Brain microvascular endothelial cell (primary cell): ENCODE measurements around the gene MAD1L1.

ENCODE experiments used
- DNase-seq: peaks from one replicate; pipeline ENCODE4 v3.0.0-alpha.2; 2020
- H3K27ac ChIP-seq: fragments of 250-450 bp; sonication (Bioruptor Pico); 2 replicates; pipeline ENCODE4 v1.5.1; 2020; ENCODE audit warnings: mild to moderate bottlenecking, moderate library complexity
- H3K27me3 ChIP-seq: fragments of 250-450 bp; sonication (Bioruptor Pico); replicated peaks from 2 replicates; pipeline ENCODE4 v1.5.1; 2020; ENCODE audit warnings: mild to moderate bottlenecking
- H3K36me3 ChIP-seq: fragments of 250-450 bp; sonication (Bioruptor Pico); replicated peaks from 2 replicates; pipeline ENCODE4 v1.5.1; 2020; ENCODE audit warnings: mild to moderate bottlenecking
- H3K4me3 ChIP-seq: 2 replicates; pipeline ENCODE4 v1.5.1; 2011; ENCODE audit warnings: low read depth, mild to moderate bottlenecking, control low read depth, low read length, moderate library complexity
- CTCF ChIP-seq: IDR thresholded peaks from 2 replicates; pipeline ENCODE4 v1.5.1; 2011; ENCODE audit warnings: low read depth, mild to moderate bottlenecking, moderate library complexity, low read length, control low read depth, inconsistent platforms; ENCODE audit errors: missing control alignments
- in situ Hi-C: cut with HindIII; loops from 2 replicates; pipeline ENCODE4 v1.10.0; 2017; ENCODE audit warnings: low sequenced_read_pairs, low pct_ligation_motif_present

The MAD1L1 gene

GRCh38 chr7:2193575-2194305 lies 39.0 kb downstream of the MAD1L1 start:
- no peaks in the 10 kb centered on the region for H3K27me3 ChIP-seq
- no peak overlapping the region for H3K27ac ChIP-seq
- no peak for TF ChIP-seq CTCF
- no peak for DNase-seq
- in situ Hi-C loops: no loop called here
- peaks cover 3% of the 10 kb centered on the region for H3K36me3 ChIP-seq
- H3K4me3 ChIP-seq: no peak overlapping the region

- DNase-seq: no peak
- Histone ChIP-seq H3K4me3 (no peak overlapping the region), H3K27ac (no peak overlapping the region), H3K36me3 (peaks cover 3% of the 10 kb centered on the region), H3K27me3 (no peaks in the 10 kb centered on the region)
- in situ Hi-C loops: no loop called here
- no peak for TF ChIP-seq CTCF
These were observed 39.8 kb downstream of the MAD1L1 start for GRCh38 chr7:2192831-2193534.

DNA sequence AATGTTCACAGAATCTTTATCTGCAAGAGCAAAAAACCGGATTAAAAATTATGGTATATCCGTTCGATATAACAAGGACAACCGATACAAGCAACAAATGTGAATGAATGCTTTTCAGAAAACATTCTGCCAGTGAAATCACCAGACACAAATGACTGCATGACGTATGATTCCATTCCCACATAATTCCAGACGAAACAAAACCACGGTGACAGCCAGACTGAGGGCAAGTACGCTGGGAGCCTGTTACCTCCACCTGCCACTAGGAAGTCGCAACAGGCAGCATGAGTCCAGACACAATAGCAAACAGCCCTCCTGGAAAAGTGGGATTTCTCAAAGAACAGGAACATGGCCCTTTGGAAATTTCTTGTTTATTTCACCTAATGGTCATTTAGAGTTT lies 41.7 kb downstream of the MAD1L1 start:
- Histone ChIP-seq H3K27me3 (no peaks in the 10 kb centered on the region), H3K4me3 (no peak overlapping the region), H3K27ac (no peak overlapping the region), H3K36me3 (no peaks in the 10 kb centered on the region)
- in situ Hi-C loops: no loop called here
- peak; percentile 17 for TF ChIP-seq CTCF
- DNase-seq: no peak

DNA sequence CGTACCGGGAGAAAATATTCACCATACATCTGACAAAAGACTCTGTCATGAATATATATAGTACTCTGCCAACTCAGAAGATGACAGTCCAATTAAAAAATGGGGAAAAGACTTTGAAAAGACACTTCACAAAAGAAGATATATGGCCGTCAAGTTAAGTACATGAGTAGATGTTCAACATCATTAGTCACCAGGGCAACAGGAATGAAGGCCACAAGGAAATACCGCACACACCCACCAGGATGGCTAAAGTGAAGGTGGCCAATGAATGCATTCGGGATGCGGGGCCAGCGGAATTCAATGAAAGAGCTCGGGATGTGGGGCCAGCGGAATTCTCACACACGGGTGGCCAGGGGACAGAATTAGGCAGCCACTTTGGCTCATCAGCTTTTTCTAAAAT lies 42.2 kb downstream of the MAD1L1 start:
- no peak for DNase-seq
- H3K27ac ChIP-seq: no peak overlapping the region
- no peaks in the 10 kb centered on the region for H3K36me3 ChIP-seq
- H3K4me3 ChIP-seq: no peak overlapping the region
- H3K27me3 ChIP-seq: no peaks in the 10 kb centered on the region
- in situ Hi-C loops: no loop called here
- TF ChIP-seq CTCF: no peak

- Histone ChIP-seq H3K4me3 (no peak overlapping the region), H3K36me3 (no peaks in the 10 kb centered on the region), H3K27ac (no peak overlapping the region), H3K27me3 (no peaks in the 10 kb centered on the region)
- no peak for DNase-seq
- TF ChIP-seq CTCF: no peak
- in situ Hi-C loops: no loop called here
These were observed 46.6 kb downstream of the MAD1L1 start for GRCh38 chr7:2186166-2186565.
